HG02610 (cell line): ENCODE results near the gene HSD3B1.

Experiments
- ATAC-seq: cut with Tn5 transposase; IDR thresholded peaks from one replicate; pipeline ENCODE4 v1.9.1; 2021; ENCODE audit warnings: mild to moderate bottlenecking, moderate library complexity; ENCODE audit not compliant: unreplicated experiment

HSD3B1 gene

DNA sequence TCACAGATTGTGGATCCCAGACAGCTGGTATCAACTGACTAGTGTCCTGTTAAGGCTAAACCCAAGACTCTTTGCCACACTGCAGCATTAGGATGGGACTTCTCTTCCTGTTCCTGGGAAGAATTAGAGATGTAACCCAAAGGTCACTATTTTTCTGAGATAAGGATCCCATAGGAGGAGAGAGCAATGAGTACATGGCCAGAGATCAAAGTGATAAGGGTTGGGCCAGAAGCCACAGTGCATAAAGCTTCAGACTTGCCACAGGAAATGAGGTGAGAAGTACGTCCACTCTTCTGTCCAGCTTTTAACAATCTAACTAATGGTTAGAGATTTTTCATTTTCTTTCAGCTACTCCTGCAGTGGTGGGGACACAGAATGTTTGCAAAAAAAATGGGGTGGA lies at the start of gene HSD3B1:
TSS of gene HSD3B1 (plus strand) at position 270 of the 400 bp plus-strand sequence. CDS start 267 bp downstream, outside the sequence.
- ATAC-seq, result no peak

DNA sequence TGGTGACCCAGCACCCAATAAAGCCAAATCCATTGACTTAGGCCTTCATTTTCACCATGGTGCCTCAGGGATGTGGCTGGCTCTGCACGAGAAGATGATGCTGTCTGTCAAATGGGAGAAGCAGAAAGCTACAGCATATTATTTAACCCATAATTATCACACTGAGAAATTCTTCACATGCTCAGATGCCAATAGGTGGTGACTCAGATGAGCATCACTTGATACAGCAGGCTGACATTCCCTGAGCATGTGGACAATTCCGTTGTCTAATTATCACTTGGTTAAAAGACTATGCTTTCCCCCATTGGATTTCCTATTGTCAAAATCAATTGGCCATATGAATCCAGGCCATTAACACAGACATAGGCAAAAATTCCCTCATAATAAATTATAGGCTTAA lies 44.0 kb upstream of the HSD3B1 start:
- ATAC-seq, result no peak

GRCh38 chr1:119463569-119463968 lies 43.4 kb upstream of the HSD3B1 start:
- no peak for ATAC-seq

- no peak for ATAC-seq
Measured at GRCh38 chr1:119466445-119466844, 40.6 kb upstream of the HSD3B1 start.

DNA sequence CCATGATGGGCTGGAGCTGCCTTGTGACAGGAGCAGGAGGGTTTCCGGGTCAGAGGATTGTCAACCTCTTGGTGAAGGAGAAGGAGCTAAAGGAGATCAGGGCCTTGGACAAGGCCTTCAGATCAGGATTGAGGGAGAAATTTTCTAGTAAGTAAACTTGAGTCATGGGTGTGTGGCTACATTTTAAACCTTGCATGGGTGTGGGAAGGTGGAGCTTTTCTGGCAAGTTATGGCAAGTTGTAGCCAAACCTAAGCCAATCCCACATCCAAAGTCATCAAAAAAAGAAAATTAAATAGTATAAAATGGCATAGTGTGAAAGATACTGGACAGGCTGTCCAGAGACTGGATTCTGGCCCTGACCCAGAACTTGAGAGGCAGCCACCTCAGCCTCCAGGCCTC lies 39.8 kb upstream of the HSD3B1 start:
- no peak for ATAC-seq

- no peak for ATAC-seq
Measured at GRCh38 chr1:119467857-119468668, 38.9 kb upstream of the HSD3B1 start.

- ATAC-seq, result no peak
Measured at GRCh38 chr1:119469741-119470140, 37.3 kb upstream of the HSD3B1 start.

GRCh38 chr1:119470377-119470776 lies 36.6 kb upstream of the HSD3B1 start:
- no peak for ATAC-seq

GRCh38 chr1:119470958-119471357 lies 36.1 kb upstream of the HSD3B1 start:
- no peak for ATAC-seq

- ATAC-seq, result no peak
Measured at GRCh38 chr1:119471566-119471965, 35.4 kb upstream of the HSD3B1 start.

DNA sequence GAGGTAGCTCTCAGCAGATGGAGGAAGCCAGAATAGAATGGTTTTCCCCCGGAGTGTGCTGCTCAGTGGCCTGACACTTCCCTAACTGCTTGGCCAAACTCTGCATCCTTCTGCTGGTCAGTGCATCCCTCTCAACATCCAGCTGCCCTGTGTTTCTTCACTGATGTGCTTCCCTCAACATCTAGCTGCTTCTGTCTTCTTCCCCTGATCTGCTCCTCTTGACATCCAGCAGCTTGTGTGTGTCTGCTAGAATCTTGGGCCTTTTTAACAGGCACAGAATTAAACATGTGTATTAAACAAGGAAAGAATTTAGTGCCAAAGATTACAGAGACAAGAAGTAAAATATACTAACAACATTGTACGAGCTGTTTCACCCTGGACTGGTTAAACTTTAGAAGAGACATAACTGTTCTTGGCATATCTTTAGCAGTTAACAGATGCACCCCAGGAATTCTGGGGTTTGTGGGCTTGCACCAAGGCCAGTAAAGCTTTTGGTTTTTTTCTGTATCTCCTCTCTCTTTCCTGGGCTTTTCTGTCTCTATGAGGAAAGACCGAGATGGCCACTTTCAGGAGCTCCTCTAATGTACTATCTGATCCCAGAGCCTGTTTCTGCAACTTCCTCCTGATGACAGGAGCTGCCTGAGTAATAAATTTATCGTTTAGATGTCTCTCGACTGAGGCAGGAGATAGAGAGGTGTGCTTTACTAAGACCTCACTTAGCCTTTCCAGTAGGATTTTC lies 34.8 kb upstream of the HSD3B1 start:
- ATAC-seq, result no peak

DNA sequence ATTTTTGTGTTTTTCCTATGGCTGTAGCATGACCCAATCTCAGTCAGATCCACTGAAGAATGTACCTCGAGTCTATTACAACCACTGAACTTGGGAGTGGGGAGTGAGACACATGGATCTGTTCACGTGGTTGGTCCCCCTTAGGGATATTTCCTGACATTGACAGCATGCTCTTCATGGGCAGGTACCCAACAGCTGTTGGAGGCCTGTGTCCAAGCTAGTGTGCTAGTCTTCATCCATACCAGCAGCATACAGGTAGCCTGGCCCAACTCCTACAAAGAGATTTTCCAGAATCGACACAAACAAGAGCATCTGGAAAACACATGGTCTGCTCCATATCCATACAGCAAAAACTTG lies 34.2 kb upstream of the HSD3B1 start:
- no peak for ATAC-seq

DNA sequence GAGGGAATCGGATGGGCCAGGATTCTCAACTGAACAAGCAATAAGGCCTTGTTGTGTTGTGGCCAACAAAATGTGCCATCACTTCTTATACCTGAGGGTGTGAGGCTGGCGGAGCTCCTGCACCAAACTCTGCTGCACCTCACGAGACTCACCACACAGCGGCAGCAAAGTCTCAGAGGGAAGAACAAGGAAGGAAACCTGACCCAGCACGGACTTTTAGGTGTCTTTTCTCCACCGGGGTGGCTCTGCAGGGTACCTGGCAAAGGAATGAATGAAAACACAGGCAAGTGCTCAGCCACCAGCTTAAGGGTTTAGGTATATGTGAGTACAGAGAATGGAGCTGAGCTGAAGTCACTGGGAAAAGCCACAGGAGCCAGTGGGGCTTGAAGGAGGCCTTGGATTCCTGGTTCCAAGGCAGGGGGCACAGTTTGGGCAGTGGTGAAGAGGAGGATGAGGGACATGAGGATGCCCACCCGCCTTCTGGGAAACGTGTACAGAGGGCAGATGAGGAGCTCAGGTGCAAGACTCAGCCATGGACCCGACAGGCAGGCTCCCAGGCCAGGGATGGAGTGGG lies 31.1 kb upstream of the HSD3B1 start:
- peak; percentile 79 for ATAC-seq

GRCh38 chr1:119477710-119478109 lies 29.3 kb upstream of the HSD3B1 start:
- ATAC-seq, result no peak

DNA sequence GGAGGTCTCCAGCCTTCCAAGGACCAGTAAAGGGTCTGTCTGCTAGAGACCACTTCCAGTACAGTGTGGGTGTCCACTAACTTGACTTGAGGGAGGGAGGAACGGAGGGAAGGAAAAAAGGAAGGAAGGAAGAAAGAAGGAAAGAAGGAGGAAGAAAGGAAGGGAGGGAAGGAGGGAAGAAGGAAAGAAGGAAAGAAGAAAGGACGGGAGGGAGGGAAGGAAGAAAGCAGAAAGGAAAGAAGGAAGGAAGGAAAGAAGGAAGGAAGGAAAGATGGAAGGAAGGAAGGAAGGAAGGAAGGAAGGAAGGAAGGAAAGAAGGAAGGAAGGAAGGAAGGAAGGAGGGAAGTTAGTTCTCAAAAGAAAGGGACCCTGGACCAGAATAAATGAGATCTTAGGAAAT lies 26.8 kb upstream of the HSD3B1 start:
- ATAC-seq, result no peak

GRCh38 chr1:119481951-119482350 lies 25.1 kb upstream of the HSD3B1 start:
- no peak for ATAC-seq

- ATAC-seq, result no peak
Measured at GRCh38 chr1:119482517-119483425, 24.2 kb upstream of the HSD3B1 start.

- no peak for ATAC-seq
Measured at GRCh38 chr1:119483441-119484200, 23.4 kb upstream of the HSD3B1 start.

DNA sequence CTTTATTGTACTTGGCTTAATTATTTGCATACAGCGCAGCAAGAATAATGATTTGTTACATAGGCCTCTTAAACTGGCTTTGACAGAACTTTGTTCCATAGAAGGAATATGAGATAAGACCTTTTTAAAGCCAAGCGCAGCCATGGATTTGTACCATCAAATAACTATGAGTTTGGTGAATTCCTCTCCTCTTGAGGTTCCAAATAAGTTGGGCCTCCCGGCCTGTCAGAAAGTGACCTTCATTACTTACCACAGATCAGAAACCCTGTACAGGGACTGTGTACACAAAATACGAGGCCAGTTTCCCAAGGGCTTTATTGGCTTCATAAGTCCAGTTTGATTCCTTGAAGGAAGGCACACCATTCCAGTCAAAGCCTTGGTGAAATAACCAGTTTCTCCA lies 21.8 kb upstream of the HSD3B1 start:
- no peak for ATAC-seq

- no peak for ATAC-seq
Measured at GRCh38 chr1:119488216-119488615, 18.8 kb upstream of the HSD3B1 start.
